Skeletal muscle tissue (tissue), 4 donors: ENCODE results near the gene F11. TPM values are rescaled to one million over a fixed set of nuclear protein-coding genes. Genes with fewer than 3 reads are reported as not detected.
"Not testable (repeated sequence)": the region's sequence is repeated elsewhere in the genome, so short reads cannot be mapped to it uniquely, and the experiment has no call there.

Experiments
- H3K27ac ChIP-seq: one replicate; pipeline ENCODE4 v1.7.0; 2013; ENCODE audit warnings: mild to moderate bottlenecking, low read depth, low read length, inconsistent platforms
- H3K27me3 ChIP-seq, 3 donors: one replicate each; pipeline ENCODE4 v1.7.0; 2013; ENCODE audit warnings: low read length in 3 of 3; ENCODE audit not compliant: control insufficient read depth in 3 of 3, insufficient read depth in 3 of 3
- H3K36me3 ChIP-seq, 3 donors: one replicate each; pipeline ENCODE4 v1.7.0; 2013; ENCODE audit warnings: low read length in 3 of 3; ENCODE audit not compliant: control insufficient read depth in 3 of 3, insufficient read depth in 3 of 3
- H3K4me1 ChIP-seq, 3 donors: one replicate each; pipeline ENCODE4 v1.7.0; 2013; ENCODE audit warnings: low read length in 3 of 3, mild to moderate bottlenecking in 3 of 3; ENCODE audit not compliant: control insufficient read depth in 3 of 3, insufficient read depth in 3 of 3
- H3K4me3 ChIP-seq, 3 donors: one replicate each; pipeline ENCODE4 v1.7.0; 2013; ENCODE audit warnings: low read length in 3 of 3
- H3K9ac ChIP-seq, 3 donors: one replicate each; pipeline ENCODE4 v1.7.0; 2013; ENCODE audit warnings: low read length in 3 of 3, mild to moderate bottlenecking in 3 of 3, moderate library complexity in 2 of 3, low read depth in 1 of 3
- H3K9me3 ChIP-seq, 3 donors: one replicate each; pipeline ENCODE4 v1.7.0; 2013; ENCODE audit warnings: low read length in 3 of 3; ENCODE audit not compliant: control insufficient read depth in 3 of 3
- total RNA-seq: library from RNA; depleted of rRNA; stranded (reverse); fragments of >200 nt; gene quantifications from one replicate; pipeline ENCODE4 v1.2.3, GENCODE V29; 2014
- donor health status: Osteomylitis.

F11 gene
- total RNA-seq, 1 donor from 2014 or later: not detected

DNA sequence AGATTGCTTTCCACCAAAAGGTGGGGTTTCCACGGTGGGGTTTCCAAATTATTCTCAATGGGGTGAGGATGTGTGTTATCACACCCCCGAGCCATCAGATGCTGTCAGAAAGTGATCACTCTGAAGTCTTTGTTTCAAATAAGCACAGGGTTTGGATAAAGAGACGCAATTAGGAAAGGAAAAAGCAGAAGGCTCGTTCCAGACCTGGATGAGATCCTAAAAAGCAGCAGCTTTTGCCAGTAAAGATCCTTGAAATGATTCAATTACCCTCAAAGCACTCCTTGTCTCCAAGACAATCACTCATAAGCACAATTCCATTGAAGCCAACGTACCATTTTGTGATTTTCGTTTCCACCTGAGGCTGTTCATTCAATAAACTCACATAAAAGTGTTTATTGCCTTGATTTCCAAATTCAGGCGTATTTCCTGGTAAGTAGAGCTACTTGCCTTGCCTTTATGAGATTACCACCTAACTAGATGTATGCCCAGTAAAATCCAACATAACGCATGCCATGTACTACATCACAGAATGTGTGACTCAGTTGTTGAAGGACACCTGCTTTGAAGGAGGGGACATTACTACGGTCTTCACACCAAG, 5.2 kb downstream of the F11 start:
- no peaks in the 10 kb centered on the region for H3K36me3 ChIP-seq
- no peaks in the 10 kb centered on the region for H3K27me3 ChIP-seq
- no peak overlapping the region for H3K9ac ChIP-seq
- no peak overlapping the region for H3K27ac ChIP-seq
- no peak overlapping the region for H3K4me3 ChIP-seq
- H3K9me3 ChIP-seq: no peaks in the 10 kb centered on the region
- H3K4me1 ChIP-seq: no peaks in the 10 kb centered on the region

GRCh38 chr4:186272699-186273391, 6.9 kb downstream of the F11 start:
- Histone ChIP-seq H3K4me1 (no peaks in the 10 kb centered on the region), H3K36me3 (no peaks in the 10 kb centered on the region), H3K9me3 (no peaks in the 10 kb centered on the region), H3K27ac (no peak overlapping the region), H3K27me3 (no peaks in the 10 kb centered on the region), H3K4me3 (no peak overlapping the region), H3K9ac (no peak overlapping the region)

DNA sequence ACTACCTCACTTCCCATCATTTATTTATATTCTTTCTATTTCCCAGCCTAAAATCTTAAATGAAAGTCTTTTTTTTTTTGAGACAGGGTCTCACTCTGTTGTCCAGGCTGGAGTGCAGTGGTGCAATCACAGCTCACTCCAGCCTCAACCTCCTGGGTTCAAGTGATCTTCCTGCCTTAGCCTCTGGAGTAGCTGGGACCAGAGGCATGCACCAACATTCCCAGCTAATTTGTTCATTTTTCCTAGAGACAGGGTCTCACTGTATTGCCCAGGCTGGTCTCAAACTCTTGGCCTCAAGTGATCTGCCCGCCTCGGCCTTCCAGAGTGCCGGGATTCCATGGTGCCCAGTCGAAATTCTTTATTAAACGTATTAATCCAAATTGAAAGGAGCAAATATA, 7.4 kb downstream of the F11 start:
- H3K27ac ChIP-seq, H3K36me3 ChIP-seq, H3K4me3 ChIP-seq, H3K9me3 ChIP-seq, H3K9ac ChIP-seq, H3K27me3 ChIP-seq, H3K4me1 ChIP-seq: not testable (repeated sequence)

DNA sequence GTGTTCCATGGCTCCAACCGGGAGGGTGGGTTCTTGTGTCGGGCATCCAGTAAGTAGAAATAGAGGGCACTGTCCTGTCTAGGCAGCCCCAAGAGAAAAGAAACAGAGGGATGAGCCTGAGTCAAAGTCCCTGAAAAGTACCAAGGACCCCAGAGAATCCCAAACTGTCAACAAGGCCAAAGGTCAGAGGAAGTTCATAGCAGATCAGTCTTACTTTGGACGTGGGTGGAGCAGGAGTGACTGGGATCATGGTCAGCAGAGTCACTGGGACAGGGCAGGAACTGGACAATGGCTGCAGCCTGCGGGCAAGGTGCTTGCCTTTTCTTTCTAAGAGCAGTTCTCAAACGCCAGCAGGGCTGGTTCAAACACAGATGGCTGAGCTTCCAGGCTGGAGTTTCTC, 17.3 kb downstream of the F11 start:
- no peak overlapping the region for H3K27ac ChIP-seq
- H3K4me1 ChIP-seq: no peaks in the 10 kb centered on the region
- H3K36me3 ChIP-seq: no peaks in the 10 kb centered on the region
- no peaks in the 10 kb centered on the region for H3K9me3 ChIP-seq
- H3K4me3 ChIP-seq: no peak overlapping the region
- peaks cover 0 to 5% (median 4%) of the 10 kb centered on the region in 3 donors for H3K27me3 ChIP-seq
- H3K9ac ChIP-seq: no peak overlapping the region

- no peak overlapping the region for H3K27ac ChIP-seq
- no peak overlapping the region for H3K9ac ChIP-seq
- no peaks in the 10 kb centered on the region for H3K36me3 ChIP-seq
- no peaks in the 10 kb centered on the region for H3K9me3 ChIP-seq
- H3K27me3 ChIP-seq: peaks cover 0 to 5% (median 4%) of the 10 kb centered on the region in 3 donors
- H3K4me1 ChIP-seq: no peaks in the 10 kb centered on the region
- H3K4me3 ChIP-seq: no peak overlapping the region
These were observed 19.2 kb downstream of the F11 start for GRCh38 chr4:186285147-186285546.

GRCh38 chr4:186286581-186286980, 20.6 kb downstream of the F11 start:
- H3K4me3 ChIP-seq: no peak overlapping the region
- H3K27ac ChIP-seq: no peak overlapping the region
- no peaks in the 10 kb centered on the region for H3K36me3 ChIP-seq
- H3K9me3 ChIP-seq: no peaks in the 10 kb centered on the region
- H3K27me3 ChIP-seq: peaks cover 4 to 7% (median 5%) of the 10 kb centered on the region in 3 donors
- H3K9ac ChIP-seq: no peak overlapping the region
- no peaks in the 10 kb centered on the region for H3K4me1 ChIP-seq

GRCh38 chr4:186291256-186291890, 25.4 kb downstream of the F11 start:
- Histone ChIP-seq H3K27ac (no peak overlapping the region), H3K9ac (no peak overlapping the region), H3K27me3 (peaks cover 5 to 10% (median 7%) of the 10 kb centered on the region in 3 donors), H3K4me1 (no peaks in the 10 kb centered on the region), H3K9me3 (no peaks in the 10 kb centered on the region), H3K4me3 (no peak overlapping the region), H3K36me3 (no peaks in the 10 kb centered on the region)

- Histone ChIP-seq H3K27ac (no peak overlapping the region), H3K36me3 (no peaks in the 10 kb centered on the region), H3K4me1 (no peaks in the 10 kb centered on the region), H3K9me3 (no peaks in the 10 kb centered on the region), H3K9ac (no peak overlapping the region), H3K27me3 (peaks cover 13 to 27% (median 23%) of the 10 kb centered on the region in 3 donors), H3K4me3 (no peak overlapping the region)
These were observed 28.2 kb downstream of the F11 start for GRCh38 chr4:186294160-186294559.

- no peaks in the 10 kb centered on the region for H3K4me1 ChIP-seq
- no peak overlapping the region for H3K9ac ChIP-seq
- no peak overlapping the region for H3K4me3 ChIP-seq
- peaks cover 10 to 33% (median 27%) of the 10 kb centered on the region in 3 donors for H3K27me3 ChIP-seq
- H3K36me3 ChIP-seq: no peaks in the 10 kb centered on the region
- H3K9me3 ChIP-seq: no peaks in the 10 kb centered on the region
- no peak overlapping the region for H3K27ac ChIP-seq
These were observed 30.5 kb downstream of the F11 start for GRCh38 chr4:186296481-186296880.

DNA sequence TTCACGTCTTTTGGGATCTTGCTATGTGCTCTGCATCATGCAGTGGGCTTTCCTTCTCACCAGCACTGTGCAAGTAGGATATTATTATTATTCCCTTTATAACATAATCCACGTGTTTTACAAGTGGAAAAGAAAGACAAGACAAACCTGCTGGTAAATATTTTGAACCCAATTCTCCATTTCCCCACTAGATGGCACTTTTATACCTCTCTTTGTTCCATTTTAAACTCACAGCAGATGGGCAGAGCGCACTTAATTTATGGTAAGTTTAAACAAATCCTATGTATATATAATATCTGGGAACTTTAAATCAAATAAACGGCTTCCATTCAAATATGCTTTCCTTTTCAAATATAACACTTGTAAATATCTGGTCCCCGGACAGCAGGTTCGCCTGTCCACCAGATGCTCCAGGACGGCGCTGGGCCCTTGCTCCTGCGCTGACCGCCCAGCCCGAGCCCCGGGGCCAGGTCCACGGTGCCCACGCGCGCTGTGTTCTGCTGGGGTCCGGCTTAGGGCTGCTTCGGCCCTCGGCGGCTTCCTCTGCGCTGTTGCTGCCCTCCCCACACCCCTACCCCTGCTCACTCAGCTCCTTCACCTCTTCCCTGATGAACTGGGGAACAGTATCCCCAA, 31.1 kb downstream of the F11 start:
- H3K4me3 ChIP-seq: no peak overlapping the region
- peaks cover 8 to 32% (median 27%) of the 10 kb centered on the region in 3 donors for H3K27me3 ChIP-seq
- H3K36me3 ChIP-seq: no peaks in the 10 kb centered on the region
- H3K4me1 ChIP-seq: no peaks in the 10 kb centered on the region
- H3K9ac ChIP-seq: no peak overlapping the region
- no peak overlapping the region for H3K27ac ChIP-seq
- H3K9me3 ChIP-seq: no peaks in the 10 kb centered on the region
